Measurements from ENCODE around the gene PTCD2. TPM values are rescaled to one million over a fixed set of nuclear protein-coding genes. Genes with fewer than 3 reads are reported as not detected.

The PTCD2 gene
- total and polyA plus RNA-seq, 2 experiments from 2014 or later, result 6.3 to 14.3 TPM

GRCh38 chr5:72407078-72407477, 86.9 kb downstream of the PTCD2 start:
- no peak for TF ChIP-seq CTCF (IDR thresholded peaks at IDR 0.05; ENCODE audit: low read depth, low read length)
- H3K27ac ChIP-seq, result no peak overlapping the region

GRCh38 chr5:72407541-72407940, 87.4 kb downstream of the PTCD2 start:
- no peaks in the 10 kb centered on the region for H3K4me1 ChIP-seq (ENCODE audit: low read depth)
- H3K9me3 ChIP-seq (ENCODE audit: low read depth), result no peaks in the 10 kb centered on the region
- H3K27me3 ChIP-seq, result no peaks in the 10 kb centered on the region
- DNase-seq (ENCODE audit: low read depth in 1 of 2, low spot score in 1 of 2), result no peak
- TF ChIP-seq CTCF (IDR thresholded peaks at IDR 0.05; ENCODE audit: low read depth, low read length), result no peak
- no peak overlapping the region for H3K4me3 ChIP-seq
- no peak overlapping the region for H3K27ac ChIP-seq
- H3K36me3 ChIP-seq, result no peaks in the 10 kb centered on the region

More at GRCh38 chr5:72407078-72407477, 86.9 kb downstream of the PTCD2 start:
- no peaks in the 10 kb centered on the region for H3K4me1 ChIP-seq (ENCODE audit: low read depth)
- H3K27me3 ChIP-seq, result no peaks in the 10 kb centered on the region
- no peaks in the 10 kb centered on the region for H3K36me3 ChIP-seq
- DNase-seq (ENCODE audit: low read depth in 1 of 2, low spot score in 1 of 2), result no peak
- H3K4me3 ChIP-seq, result no peak overlapping the region
- no peaks in the 10 kb centered on the region for H3K9me3 ChIP-seq (ENCODE audit: low read depth)

DNA sequence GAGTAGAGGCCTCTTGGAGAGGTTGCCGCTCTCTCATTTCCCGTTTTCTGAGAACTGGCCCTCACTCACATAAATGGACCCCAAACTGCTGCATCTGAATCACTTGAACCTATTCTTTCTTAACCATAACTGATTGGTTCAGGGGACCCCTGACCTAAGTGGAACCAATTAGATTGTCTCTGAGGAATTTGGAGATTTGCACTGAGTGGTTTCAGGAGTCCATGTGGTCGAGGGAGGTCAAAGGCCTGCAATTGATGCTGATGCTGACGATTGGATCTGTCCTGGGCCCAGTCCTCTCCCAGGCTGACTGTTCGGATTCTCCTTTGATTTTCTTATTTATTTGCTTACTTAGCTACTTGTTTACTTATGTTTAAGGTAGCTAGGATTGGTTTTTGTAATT, 88.0 kb downstream of the PTCD2 start:
- no peak for TF ChIP-seq CTCF (IDR thresholded peaks at IDR 0.05; ENCODE audit: low read depth, low read length)
- Histone ChIP-seq H3K4me1 (ENCODE audit: low read depth) (no peaks in the 10 kb centered on the region), H3K36me3 (no peaks in the 10 kb centered on the region), H3K27me3 (no peaks in the 10 kb centered on the region), H3K9me3 (ENCODE audit: low read depth) (no peaks in the 10 kb centered on the region), H3K27ac (no peak overlapping the region), H3K4me3 (no peak overlapping the region)
- no peak for DNase-seq (ENCODE audit: low read depth in 1 of 2, low spot score in 1 of 2)

DNA sequence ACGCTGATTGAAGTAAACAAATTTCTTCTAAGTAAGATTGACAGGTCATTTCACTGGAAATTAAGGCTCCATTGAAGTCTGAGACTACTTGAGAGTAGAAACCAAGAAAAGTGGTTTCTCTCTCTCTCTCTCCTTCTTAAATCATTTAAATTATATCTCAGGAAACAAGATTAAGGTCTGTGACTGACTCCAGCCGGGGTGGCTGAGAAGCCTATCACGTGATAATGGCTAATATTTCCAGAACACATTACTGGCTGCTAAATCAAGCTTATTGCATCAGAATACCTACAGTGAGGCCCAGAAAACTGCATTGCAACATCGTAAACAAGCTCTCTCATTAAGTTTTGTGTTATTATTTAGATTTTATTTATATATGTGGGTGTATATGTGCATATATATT, 88.4 kb downstream of the PTCD2 start:
- H3K36me3 ChIP-seq, result no peaks in the 10 kb centered on the region
- peak in 1 of 2 donors; percentile 83 for DNase-seq (ENCODE audit: low read depth in 1 of 2, low spot score in 1 of 2)
- H3K27ac ChIP-seq, result no peak overlapping the region
- H3K9me3 ChIP-seq (ENCODE audit: low read depth), result no peaks in the 10 kb centered on the region
- no peak for TF ChIP-seq CTCF (IDR thresholded peaks at IDR 0.05; ENCODE audit: low read depth, low read length)
- H3K4me1 ChIP-seq (ENCODE audit: low read depth), result no peaks in the 10 kb centered on the region
- H3K27me3 ChIP-seq, result no peaks in the 10 kb centered on the region
- H3K4me3 ChIP-seq, result no peak overlapping the region

DNA sequence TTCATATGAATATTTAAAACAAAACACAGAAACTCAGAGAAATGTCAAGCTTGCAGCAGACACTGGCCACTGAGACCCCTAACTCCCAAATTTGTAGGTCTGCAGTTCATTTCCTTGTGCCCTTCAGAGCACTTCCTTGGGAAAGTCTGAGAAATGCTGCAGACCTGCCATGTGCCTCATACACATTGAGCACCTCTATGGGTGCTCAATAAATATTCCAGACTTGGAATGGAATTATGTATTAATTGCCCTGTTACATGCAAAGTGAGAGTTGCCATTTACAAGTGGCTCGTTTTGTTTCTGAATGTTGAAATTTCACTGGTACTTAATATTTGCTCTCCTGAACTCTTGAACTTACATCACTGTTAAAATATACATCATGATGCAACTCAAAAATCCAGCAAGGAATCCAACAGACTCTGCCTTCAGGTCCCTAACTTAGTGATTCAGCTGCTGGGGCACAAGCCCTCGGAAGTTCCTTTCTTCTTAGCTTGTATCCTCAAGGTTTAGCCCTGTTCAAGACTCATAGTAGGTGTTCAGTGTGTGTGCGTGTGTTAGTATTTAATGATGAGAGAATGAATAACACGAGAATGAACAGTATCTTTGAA, 90.6 kb downstream of the PTCD2 start:
- H3K27ac ChIP-seq, result no peak overlapping the region
- no peak for TF ChIP-seq CTCF (IDR thresholded peaks at IDR 0.05; ENCODE audit: low read depth, low read length)
- H3K27me3 ChIP-seq, result no peaks in the 10 kb centered on the region
- H3K4me1 ChIP-seq (ENCODE audit: low read depth), result no peaks in the 10 kb centered on the region
- H3K4me3 ChIP-seq, result no peak overlapping the region
- H3K36me3 ChIP-seq, result no peaks in the 10 kb centered on the region
- H3K9me3 ChIP-seq (ENCODE audit: low read depth), result no peaks in the 10 kb centered on the region
- peak in 1 of 2 donors; percentile 55 for DNase-seq (ENCODE audit: low read depth in 1 of 2, low spot score in 1 of 2)

All from cardiac muscle cell (in vitro differentiated cells and primary cell).